GM19099 (cell line): ENCODE results near the gene CORT.
A peak's percentile ranks its signal among the peaks of the same experiment; 100 is the strongest.

ENCODE experiments used
- POLR2A ChIP-seq: IDR thresholded peaks from 3 replicates; pipeline ENCODE4 v1.6.1; 2011; ENCODE audit warnings: low read depth; ENCODE audit not compliant: insufficient read length; ENCODE audit errors: extremely low read depth

The CORT gene

DNA sequence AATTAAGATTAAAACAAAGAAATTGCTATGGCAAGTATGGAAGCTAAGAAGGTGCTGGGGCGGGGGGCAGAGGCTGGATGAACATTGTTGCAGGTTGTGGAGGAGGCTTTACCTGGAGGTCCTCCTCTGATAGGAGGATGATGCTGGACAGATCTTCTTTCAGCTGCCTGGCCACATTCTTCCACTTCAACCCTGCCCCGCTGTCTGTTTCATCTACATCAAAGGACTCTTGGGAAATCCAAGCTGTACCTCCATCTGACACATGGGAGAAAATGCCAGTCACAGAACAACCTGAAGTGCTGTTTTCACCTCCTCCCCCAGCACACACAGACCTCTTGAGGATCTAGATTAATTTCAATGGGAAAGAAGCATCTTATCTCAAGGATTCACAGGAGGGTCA is 17.2 kb downstream of the CORT start:
- TF ChIP-seq POLR2A: no peak

DNA sequence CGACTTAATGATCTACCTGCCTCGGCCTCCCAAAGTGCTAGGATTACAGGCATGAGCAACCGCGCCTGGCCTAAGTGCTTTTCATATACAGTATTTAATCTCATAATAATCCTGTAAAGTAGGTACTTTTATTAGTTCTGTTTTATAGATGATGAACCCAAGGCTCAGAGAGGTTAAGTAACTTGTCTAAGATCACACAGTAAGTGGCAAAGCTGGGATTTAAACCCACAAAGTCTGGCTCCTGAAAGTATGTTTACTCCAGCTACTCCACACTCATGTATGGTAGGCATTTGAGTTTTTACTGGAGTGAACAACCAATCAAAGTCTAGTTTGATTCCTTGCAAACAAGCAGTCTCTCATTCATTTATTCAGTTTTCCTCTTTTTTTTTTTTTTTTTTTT is 20.2 kb downstream of the CORT start:
- TF ChIP-seq POLR2A: no peak

DNA sequence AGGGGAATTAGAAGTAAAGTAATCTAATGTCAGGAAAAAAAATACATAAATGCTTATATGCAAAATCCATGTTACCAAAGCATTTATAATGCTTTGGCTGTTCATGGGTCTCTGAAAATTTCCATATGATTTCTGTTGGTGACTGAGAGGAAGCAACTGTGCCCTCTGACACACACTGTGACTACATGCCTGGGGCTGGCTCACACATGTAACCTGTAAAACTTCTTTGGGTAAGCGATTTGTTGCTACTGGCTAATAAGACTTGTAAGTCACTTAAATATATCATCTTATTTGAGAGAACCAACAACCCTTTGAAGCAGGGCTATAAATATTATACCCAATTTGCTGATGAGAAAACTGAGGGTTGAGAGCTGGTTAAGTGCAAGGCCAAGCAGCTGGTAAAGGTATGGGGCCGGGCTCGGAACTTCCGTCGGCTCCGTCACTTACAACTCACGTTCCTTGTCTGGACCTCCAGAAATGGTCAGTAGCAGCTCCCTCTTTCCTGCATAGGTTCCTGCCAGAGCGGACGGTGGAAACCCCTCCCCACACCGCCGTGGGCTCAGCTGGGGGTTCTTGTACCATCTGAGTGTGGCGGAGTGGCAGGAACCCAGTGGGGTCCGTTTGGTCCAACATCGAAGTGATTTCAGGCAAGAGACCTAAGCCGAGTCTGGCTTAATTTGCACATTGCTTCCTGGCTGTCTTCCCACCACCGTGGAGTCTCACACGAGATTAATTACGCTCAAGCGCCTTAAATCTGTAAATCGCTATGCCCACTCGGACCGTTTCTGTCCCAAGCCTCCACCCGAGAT is 21.8 kb downstream of the CORT start:
- TF ChIP-seq POLR2A: no peak

DNA sequence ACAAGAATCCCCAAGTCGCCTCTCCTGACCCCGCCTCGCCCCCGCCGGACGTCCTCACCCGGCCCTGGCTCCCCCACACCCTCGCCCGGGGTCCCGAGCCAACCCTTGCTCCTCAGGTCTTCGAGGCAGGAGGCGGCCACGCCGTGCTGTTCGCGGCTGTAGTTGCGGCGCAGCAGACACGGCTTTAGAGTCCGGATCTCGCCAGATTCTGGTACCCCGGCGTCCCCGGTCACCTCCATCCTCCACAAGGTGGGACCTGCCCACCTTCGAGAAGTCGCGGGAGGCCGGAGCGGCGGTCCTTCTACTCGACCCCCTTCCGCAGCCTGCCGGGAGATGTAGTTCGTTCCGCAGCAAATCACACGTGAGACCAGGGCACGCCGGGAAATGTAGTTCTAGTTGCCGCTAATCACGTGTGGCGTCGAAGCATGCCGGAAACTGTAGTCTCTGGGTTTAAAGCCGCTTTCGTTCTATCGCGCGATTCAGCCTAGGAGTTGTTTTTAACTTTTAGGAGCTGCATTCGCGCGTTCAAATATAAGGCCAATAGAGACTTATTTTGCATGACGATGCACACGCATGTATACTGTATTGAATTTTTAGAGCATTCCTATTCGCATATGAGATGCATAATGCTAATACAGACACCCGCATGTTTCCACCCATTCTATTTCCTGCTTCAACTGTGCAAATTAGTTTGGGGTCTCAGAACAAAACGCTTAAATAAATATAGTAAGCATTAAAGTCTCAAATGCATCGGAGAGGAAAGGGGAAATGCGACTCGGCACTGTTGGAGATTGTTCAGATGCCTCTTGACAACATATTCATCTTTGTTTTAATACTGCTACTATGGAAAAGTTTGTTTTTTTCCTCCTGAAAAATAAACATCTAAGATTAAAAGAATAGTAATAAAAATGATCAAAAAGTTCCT is 22.7 kb downstream of the CORT start, which contains the start of gene DFFA:
DFFA (minus strand) TSS at position 310 of the 925 bp plus-strand sequence; CDS start at position 239, 71 bp downstream.
- peak; percentile 68 for TF ChIP-seq POLR2A

DNA sequence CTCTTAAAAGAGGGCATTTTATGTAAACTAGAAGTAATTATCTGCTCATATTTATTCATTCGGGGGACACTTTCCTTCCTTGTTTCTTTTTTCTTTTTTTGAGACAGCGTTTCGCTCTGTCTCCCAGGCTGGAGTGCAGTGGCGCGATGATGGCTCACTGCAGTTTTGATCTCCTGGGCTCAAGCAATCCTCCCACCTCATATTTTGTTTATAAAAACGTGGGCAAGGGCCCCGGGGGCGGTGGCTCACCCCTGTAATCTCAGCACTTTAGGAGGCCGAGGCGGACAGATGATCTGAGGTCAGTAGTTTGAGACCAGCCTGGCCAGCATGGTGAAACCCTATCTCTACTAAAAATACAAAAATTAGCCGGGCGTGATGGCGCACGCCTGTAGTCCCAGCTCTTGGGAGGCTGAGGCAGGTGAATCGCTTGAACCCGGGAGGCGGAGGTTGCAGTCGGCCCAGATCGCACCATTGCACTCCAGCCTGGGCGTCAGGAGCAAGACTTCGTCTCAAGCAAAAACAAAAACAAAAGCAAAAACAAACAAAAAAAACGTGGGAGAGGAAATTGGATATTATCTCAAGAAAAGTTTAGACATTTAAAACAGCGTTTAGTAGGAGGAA is 23.4 kb downstream of the CORT start:
- no peak for TF ChIP-seq POLR2A

DNA sequence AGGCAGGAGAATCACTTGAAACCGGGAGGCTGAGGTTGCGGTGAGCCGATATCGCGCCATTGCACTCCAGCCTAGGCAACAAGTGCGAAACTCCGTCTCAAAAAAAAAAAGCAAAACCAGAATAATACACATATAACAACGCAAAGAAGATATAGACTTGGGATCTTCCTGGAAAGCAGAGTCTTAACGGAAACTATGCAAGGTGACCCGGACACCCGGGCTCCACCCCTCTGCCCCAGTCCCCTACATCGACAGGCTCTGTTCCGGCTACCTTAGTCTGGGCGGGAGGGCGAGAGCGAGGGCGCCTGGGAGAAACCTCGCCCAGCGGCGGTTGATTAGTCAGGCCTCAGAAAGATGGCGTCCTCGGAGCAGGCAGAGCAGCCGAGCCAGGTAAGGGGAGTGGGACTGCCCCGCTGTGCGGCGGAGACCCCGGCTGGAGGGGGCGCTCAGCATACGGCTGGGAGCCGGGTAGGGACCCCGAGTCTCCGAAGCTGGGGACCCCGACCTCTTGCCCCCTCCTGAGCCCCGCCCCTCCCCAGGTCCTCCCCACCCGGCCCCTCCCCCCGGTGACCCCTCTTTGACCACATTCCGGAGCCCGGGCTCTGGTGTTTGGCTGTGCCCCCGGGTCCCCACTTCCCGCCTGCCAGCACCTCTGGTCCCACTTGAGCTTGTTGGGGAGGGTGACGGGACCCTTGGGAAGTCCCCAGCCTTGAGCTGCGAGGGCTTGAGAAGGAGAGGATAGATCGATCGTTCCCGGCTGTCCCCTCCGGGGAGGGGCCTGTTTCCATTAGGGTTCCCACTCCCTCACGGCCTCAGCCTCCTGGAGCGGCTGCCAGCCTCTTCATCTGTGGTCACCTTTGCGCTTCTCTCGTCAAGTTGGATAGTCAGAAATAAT is 25.0 kb downstream of the CORT start, which contains the start of gene PEX14:
PEX14 (plus strand) TSS at position 338 of the 895 bp plus-strand sequence; CDS start at position 355, 17 bp downstream.
- peak; percentile 86 for TF ChIP-seq POLR2A

DNA sequence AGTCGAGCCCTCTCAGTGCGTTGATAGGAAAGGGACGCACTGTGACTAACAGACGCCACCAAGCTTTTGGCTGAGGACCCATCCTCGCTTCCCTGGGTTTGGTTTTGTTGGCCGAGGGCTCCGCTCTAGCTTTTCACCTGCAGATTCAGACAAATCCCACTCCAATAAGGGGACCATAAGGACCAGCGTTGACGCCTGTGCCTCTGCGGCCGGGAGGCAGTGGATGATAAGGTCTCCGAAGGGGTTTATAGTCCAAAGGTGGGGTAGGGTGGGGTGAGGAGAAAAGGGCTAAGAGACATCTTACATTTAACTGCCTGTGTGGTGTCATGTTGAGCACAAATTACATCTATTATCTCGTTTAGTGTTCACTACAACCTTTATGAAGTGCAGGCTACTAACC is 25.7 kb downstream of the CORT start:
- no peak for TF ChIP-seq POLR2A

DNA sequence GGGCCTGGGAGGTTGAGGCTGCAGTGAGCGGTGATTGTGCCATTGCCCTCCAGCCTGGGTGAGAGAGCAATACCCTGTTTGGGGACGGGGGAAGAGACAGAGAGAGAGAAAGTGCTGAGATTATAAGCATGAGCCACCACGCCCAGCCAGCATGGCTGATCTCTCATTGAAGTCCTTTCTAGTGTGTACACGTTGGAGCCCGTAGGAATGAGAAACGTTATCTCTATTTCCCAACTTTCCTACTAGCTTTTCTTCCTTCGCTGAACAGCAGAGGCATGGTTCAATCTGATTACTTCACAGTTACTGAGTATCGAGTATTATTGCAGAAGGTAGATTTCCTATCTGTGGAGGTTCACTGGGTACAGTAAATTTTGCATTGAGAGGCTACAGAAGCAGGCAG is 29.5 kb downstream of the CORT start:
- no peak for TF ChIP-seq POLR2A

DNA sequence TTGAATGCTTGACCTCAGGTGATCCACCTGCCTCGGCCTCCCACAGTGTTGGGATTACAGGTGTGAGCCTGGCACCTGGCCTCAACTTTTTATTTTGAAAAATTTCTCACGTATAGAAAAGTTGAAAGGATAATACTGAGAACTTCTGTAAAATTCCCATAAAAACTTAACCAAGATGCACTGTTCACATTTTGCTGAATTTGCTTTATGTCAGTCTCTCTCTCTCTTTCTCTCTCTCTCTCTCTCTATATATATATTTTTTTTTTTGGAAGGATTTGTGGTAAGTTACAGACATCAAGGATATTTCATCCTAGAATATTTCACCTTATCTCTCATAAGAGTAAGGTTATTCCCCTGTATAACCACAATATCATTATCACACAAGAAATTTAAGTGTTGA is 30.8 kb downstream of the CORT start:
- no peak for TF ChIP-seq POLR2A

DNA sequence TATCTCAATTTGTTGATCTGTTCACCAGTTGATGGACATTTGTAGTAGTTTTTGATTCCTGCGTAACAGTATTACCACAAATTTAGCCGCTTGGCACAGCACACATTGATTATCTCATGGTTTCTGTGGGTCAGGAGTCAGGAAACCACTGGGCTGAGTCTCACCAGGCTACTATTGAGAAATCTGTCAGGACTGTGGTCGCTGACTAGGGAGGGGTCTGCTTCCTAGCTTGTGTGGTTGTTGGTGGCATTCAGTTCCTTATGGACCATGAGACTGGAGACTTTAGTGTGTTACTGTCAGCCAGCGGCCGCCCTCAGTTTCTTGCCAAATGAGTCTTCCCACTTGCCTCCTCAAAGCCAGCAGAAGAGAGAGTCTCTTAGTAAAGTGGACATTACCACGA is 34.7 kb downstream of the CORT start:
- TF ChIP-seq POLR2A: no peak

DNA sequence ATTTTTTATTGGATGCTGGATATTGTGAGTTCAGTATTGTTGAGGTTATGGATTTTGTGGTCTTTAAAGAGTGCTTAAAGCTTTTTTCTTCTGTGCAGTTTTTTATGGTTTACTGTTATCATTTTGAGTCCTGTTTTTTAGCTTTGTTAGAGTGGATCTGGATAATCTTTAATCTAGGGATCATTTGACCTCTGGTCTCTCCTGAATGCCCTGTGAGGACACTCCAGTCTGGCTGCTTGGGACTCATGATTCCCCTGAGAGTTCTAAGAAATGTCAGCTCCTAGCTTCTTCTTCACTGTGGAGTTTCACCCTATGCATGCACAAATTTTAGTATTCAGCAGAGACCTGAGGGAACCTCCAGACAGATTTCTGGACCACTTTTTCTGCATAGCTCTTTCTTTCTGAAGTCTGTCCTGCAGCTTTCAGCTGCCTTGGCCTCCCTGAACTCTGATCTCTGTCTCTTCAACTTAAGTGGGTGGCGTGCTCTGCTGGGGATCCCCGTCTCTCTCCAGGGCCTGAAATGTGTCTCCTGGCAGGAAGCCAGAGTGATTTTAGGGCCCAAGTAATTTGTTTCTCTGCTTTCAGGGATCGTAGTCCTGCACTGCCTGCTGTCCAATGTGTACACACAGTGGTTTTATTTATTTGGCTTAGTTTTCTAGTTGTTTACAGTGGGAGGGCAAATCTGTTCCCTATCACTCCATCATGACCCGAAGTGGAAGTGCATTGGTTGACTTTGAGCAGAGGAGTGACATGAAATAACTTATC is 39.6 kb downstream of the CORT start:
- TF ChIP-seq POLR2A: no peak

DNA sequence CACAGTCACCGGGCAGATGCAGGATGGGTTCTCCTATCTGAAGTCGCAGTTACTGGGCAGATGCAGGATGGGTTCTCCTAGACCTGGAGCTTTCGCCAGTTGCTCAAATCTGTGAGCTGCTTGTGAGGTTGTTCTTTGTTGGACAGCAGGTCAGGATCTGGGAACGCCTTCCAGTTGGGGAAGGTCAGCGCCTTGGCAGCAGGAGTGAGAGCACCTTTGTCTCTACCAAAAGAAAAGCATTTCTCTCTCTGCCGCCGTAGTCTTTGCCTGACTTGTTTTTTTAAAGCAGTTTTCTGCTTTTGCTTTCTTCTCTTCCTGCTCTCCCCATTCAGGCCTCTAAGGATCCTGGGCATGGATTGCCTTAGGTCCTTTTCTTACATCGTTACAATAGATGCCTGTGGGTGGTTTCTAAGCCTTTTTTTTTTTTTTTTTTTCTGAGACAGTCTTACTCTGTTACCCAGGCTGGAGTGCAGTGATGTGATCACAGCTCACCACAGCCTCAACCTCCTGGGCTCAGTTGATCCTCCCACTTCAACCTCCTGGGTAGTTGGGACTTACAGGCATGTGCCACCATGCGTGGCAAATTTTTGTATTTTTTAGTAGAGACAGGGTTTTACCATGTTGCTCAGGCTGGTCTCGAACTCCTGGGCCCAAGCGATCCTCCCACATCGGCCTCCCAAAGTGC is 40.6 kb downstream of the CORT start:
- TF ChIP-seq POLR2A: no peak

DNA sequence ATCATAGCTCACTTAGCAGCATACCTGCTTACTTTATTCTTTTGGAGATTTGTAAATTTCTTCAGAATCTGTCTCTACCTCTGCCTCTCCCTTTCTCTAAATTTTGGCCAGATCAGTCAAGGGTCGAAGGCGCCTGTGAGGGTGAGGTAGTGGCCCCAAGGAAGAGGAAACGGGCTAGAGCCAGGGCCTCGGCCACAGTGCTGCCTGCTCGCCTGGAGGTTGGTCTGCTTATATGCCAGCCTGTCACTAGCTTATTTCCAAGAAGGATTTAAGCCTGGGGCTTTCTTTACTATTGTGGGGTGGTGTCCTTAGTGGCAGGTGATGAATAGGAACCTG is 44.6 kb downstream of the CORT start:
- TF ChIP-seq POLR2A: no peak
